Right lobe of liver (tissue), 6 donors: ENCODE results near the gene MXRA5. TPM values are rescaled to one million over a fixed set of nuclear protein-coding genes. Genes with fewer than 3 reads are reported as not detected.

ENCODE experiments used
- ATAC-seq, 4 donors: fragments of 200-7000 bp; cut with Tn5 transposase; one replicate each; pipeline ENCODE4 v1.9.1; 2020; ENCODE audit warnings: mild to moderate bottlenecking in 4 of 4, moderate library complexity in 4 of 4
- DNase-seq, 3 donors: peaks; one replicate each; pipeline ENCODE4 v3.0.0-alpha.2; 2020
- H3K27ac ChIP-seq, 3 donors: fragments of 200-600 bp; one replicate each; pipeline ENCODE4 v1.8.0; 2022
- H3K27me3 ChIP-seq, 2 donors: fragments of 200-600 bp; one replicate each; pipeline ENCODE4 v1.8.0; 2022
- H3K36me3 ChIP-seq, 4 donors: fragments of 200-600 bp; sonication (generic) in 1 of 4; one replicate each; pipeline versions ENCODE4 v1.5.1 to v1.8.0; 2017 to 2022; ENCODE audit warnings: control low read depth in 1 of 4
- H3K4me1 ChIP-seq, 4 donors: fragments of 200-600 bp; sonication (generic) in 1 of 4; one replicate each; pipeline versions ENCODE4 v1.5.1 to v1.8.0; 2017 to 2022; ENCODE audit warnings: control low read depth in 1 of 4
- H3K4me3 ChIP-seq, 3 donors: fragments of 200-600 bp; one replicate each; pipeline ENCODE4 v1.8.0; 2022
- H3K9me3 ChIP-seq, 4 donors: fragments of 200-600 bp; sonication (generic) in 1 of 4; one replicate each; pipeline versions ENCODE4 v1.5.1 to v1.8.0; 2017 to 2022; ENCODE audit warnings: control low read depth in 1 of 4
- CTCF ChIP-seq, 4 donors: fragments of 200-600 bp in 3 of 4; fragments of 450-650 bp in 1 of 4; IDR thresholded peaks; one replicate each; pipeline versions ENCODE4 v1.5.1 to v1.8.0; 2016 to 2022; ENCODE audit warnings: antibody characterized with exemption in 4 of 4, mild to moderate bottlenecking in 2 of 4
- POLR2A ChIP-seq: fragments of 450-650 bp; IDR thresholded peaks from one replicate; pipeline ENCODE4 v1.6.1; 2017; ENCODE audit warnings: antibody characterized with exemption, mild to moderate bottlenecking
- WGBS: methylation state at CpG from one replicate; pipeline ENCODE4 v1.1.6; 2018; ENCODE audit warnings: low coverage, low lambda C conversion rate; ENCODE audit not compliant: insufficient coverage; ENCODE audit errors: missing lambda C conversion rate; 5-methylcytosine and 5-hydroxymethylcytosine counted together
- intact Hi-C, 2 donors: fragments of 100-400 bp; cut with DNase I; formaldehyde crosslinking; loops; one replicate each; pipeline versions ENCODE4 v1.11.2 to v1.14.1; 2022
- total RNA-seq, 6 experiments: library from RNA; depleted of rRNA in 2 of 6; stranded (reverse); fragments of >200 nt in 2 of 6; fragmentation: NEBNext Ultra II Directional in 3 of 6; extraction: Animal tissue kit (Norgen Biotek cat#: 25700) in 3 of 6; gene quantifications; one replicate each; pipeline versions ENCODE4 v1.1.0 to v1.2.4, GENCODE V29; 2016 to 2023
- donor health status: DM: no; HTN: yes; CAD: no.
- donor health status: DM: no; HTN: no; CAD: no.
- donor health status: DM: no; HTN: no; CAD: no.
- donor health status: DM: no; HTN: yes; CAD: no.
- donor health status: DM: no; HTN: yes; CAD: no.

Gene MXRA5
- total RNA-seq, 6 experiments from 2014 or later, result 0.70 to 6.1 (median 2.0) TPM

- TF ChIP-seq POLR2A, result no peak
- WGBS, result no CpG with 5 or more reads among the region's 47 CpGs
- intact Hi-C loops, result no loop called here
- H3K4me1 ChIP-seq, result no peaks in the 10 kb centered on the region
- H3K27me3 ChIP-seq, result no peaks in the 10 kb centered on the region
- DNase-seq (no peak), ATAC-seq (no peak)
- no peak overlapping the region for H3K27ac ChIP-seq
- no peaks in the 10 kb centered on the region for H3K9me3 ChIP-seq
- no peaks in the 10 kb centered on the region for H3K36me3 ChIP-seq
- no peak overlapping the region for H3K4me3 ChIP-seq
Observed at GRCh38 chrX:3317191-3317718, 29.2 kb downstream of the MXRA5 start.

GRCh38 chrX:3312109-3312508, 34.3 kb downstream of the MXRA5 start:
- no peaks in the 10 kb centered on the region for H3K27me3 ChIP-seq
- 51% methylated on average over 2 of the region's 2 CpGs for WGBS
- H3K9me3 ChIP-seq, result no peaks in the 10 kb centered on the region
- ATAC-seq (no peak), DNase-seq (no peak)
- TF ChIP-seq POLR2A, result no peak
- TF ChIP-seq CTCF (IDR thresholded peaks at IDR 0.05), result no peak
- no peak overlapping the region for H3K4me3 ChIP-seq
- no peaks in the 10 kb centered on the region for H3K36me3 ChIP-seq
- intact Hi-C loops, result no loop called here
- no peaks in the 10 kb centered on the region for H3K4me1 ChIP-seq
- no peak overlapping the region for H3K27ac ChIP-seq

GRCh38 chrX:3307881-3308280, 38.6 kb downstream of the MXRA5 start:
- no peaks in the 10 kb centered on the region for H3K4me1 ChIP-seq
- intact Hi-C loops, result no loop called here
- H3K9me3 ChIP-seq, result no peaks in the 10 kb centered on the region
- no peaks in the 10 kb centered on the region for H3K36me3 ChIP-seq
- 41% methylated on average over 1 of the region's 1 CpG for WGBS
- ATAC-seq, result no peak
- DNase-seq, result no peak
- H3K27ac ChIP-seq, result no peak overlapping the region
- no peak for TF ChIP-seq CTCF (IDR thresholded peaks at IDR 0.05)
- TF ChIP-seq POLR2A, result no peak
- no peak overlapping the region for H3K4me3 ChIP-seq
- no peaks in the 10 kb centered on the region for H3K27me3 ChIP-seq

- Histone ChIP-seq H3K9me3 (no peaks in the 10 kb centered on the region), H3K36me3 (no peaks in the 10 kb centered on the region), H3K27me3 (no peaks in the 10 kb centered on the region), H3K4me3 (no peak overlapping the region), H3K27ac (no peak overlapping the region), H3K4me1 (no peaks in the 10 kb centered on the region)
- WGBS, result 25% methylated on average over 1 of the region's 1 CpG
- intact Hi-C loops, result no loop called here
- no peak for DNase-seq
- ATAC-seq, result no peak
- TF ChIP-seq CTCF (IDR thresholded peaks at IDR 0.05), result no peak
- no peak for TF ChIP-seq POLR2A
Observed at GRCh38 chrX:3299636-3300035, 46.8 kb downstream of the MXRA5 start.

GRCh38 chrX:3295731-3296130, 50.7 kb downstream of the MXRA5 start:
- Histone ChIP-seq H3K27me3 (no peaks in the 10 kb centered on the region), H3K27ac (no peak overlapping the region), H3K36me3 (no peaks in the 10 kb centered on the region), H3K9me3 (no peaks in the 10 kb centered on the region), H3K4me3 (no peak overlapping the region), H3K4me1 (no peaks in the 10 kb centered on the region)
- intact Hi-C loops, result no loop called here
- 30% methylated on average over 3 of the region's 5 CpGs for WGBS
- ATAC-seq (no peak), DNase-seq (no peak)
- no peak for TF ChIP-seq POLR2A
- no peak for TF ChIP-seq CTCF (IDR thresholded peaks at IDR 0.05)
